ENCODE measurements around the gene ARHGEF10L.

Gene ARHGEF10L

DNA sequence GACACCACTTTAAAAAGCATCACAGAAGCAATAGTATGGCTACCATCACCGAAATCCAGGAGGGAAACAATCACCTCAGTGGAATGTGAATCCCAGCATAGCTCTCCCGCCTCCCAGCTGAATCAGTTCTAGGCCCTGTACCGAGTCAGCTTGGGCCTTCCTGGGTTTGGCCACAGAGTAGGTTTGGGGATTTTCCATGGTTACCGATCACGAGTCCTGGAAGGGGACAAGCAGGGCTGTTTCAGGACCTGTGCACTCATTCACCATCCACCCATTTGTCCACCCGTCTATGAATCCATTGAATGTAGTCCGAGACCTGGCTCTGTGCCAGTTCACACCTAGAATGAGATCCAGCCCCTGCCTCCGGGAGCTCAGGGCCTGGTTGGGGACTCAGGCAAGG lies 94.2 kb downstream of the ARHGEF10L start:
- TF ChIP-seq POLR2A (IDR thresholded peaks at IDR 0.05; ENCODE audit: low read depth, low read length) = no peak
- TF ChIP-seq POU2F2 (IDR thresholded peaks at IDR 0.05; ENCODE audit: low read depth, low read length) = no peak
- TF ChIP-seq POLR2AphosphoS5 (IDR thresholded peaks at IDR 0.05; ENCODE audit: low read depth, low read length) = no peak
- no peak for TF ChIP-seq SPI1 (IDR thresholded peaks at IDR 0.05; ENCODE audit: low read depth, low read length)
- TF ChIP-seq PAX5 (IDR thresholded peaks at IDR 0.05; ENCODE audit: insufficient read depth, low read length, severe bottlenecking) = no peak
- no peak for TF ChIP-seq TAF1 (IDR thresholded peaks at IDR 0.05; ENCODE audit: low read depth, low read length)
- DNase-seq (ENCODE audit: insufficient read length, low spot score) = no peak
- no peak for FAIRE-seq

DNA sequence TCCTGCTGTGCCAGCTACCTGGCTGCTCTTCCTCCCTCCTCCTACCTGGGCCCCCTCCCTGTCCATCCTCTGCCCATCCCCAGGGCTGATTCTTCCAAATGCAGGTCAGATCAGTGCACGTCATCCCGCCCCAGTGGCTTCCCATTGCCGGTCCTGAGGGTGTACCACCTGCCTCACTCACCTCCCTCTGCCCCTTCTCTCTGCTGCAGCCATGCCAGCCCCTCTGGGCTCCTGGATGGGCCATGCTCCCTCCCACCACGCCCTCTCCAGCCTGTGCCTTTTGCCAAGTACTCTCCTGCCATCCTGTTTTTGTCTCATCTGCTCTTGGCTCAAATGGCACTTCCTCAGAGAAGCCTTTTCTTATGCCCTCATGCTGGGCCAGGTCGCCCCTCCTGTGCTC lies 95.8 kb downstream of the ARHGEF10L start:
- TF ChIP-seq SPI1 (IDR thresholded peaks at IDR 0.05; ENCODE audit: low read depth, low read length) = no peak
- TF ChIP-seq POU2F2 (IDR thresholded peaks at IDR 0.05; ENCODE audit: low read depth, low read length) = no peak
- no peak for TF ChIP-seq PAX5 (IDR thresholded peaks at IDR 0.05; ENCODE audit: insufficient read depth, low read length, severe bottlenecking)
- TF ChIP-seq TAF1 (IDR thresholded peaks at IDR 0.05; ENCODE audit: low read depth, low read length) = no peak
- no peak for TF ChIP-seq POLR2AphosphoS5 (IDR thresholded peaks at IDR 0.05; ENCODE audit: low read depth, low read length)
- no peak for TF ChIP-seq POLR2A (IDR thresholded peaks at IDR 0.05; ENCODE audit: low read depth, low read length)
- DNase-seq (ENCODE audit: insufficient read length, low spot score) = no peak
- FAIRE-seq = no peak

DNA sequence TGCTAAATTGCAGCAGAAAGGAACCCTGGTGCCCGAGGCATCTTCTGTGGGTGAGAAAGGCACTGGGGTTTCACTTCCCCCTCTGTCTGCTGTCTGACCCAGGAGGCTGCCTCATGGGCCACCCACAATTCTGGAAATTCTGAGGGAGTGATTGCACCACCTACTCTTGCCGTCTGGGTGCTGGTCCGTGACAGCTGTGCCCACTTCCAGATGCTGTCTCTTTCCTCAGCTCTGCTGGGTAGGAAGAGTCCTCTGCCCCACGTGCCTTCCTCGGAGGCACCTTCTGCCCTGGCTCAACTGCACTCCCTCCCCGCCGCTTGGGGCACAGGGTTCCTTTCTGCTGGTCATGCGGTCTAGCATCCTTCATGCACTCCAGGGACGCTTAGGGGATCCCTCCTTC lies 96.3 kb downstream of the ARHGEF10L start:
- no peak for DNase-seq (ENCODE audit: insufficient read length, low spot score)
- FAIRE-seq = peak; percentile 66

DNA sequence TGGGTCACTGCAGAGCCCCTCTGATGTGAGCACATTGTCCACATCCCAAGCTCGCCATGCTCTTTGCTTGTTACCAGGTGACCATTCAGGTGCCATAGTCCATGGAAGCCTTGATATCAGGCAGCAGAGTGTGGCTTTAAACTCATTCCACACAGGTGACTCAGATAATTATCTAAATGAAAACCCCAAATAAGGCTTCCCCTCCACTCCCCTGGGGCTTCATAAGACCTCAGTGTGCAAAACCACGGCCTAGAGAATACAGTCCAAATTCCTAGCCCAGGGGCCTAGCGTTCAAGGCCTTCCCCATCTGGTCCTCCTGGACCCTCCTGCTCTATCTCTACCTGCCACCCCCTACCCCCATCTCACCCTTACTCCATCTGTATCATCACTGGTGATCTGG lies 97.1 kb downstream of the ARHGEF10L start:
- no peak for DNase-seq (ENCODE audit: insufficient read length, low spot score)
- no peak for FAIRE-seq
- no peak for TF ChIP-seq PAX5 (IDR thresholded peaks at IDR 0.05; ENCODE audit: insufficient read depth, low read length, severe bottlenecking)
- TF ChIP-seq POU2F2 (IDR thresholded peaks at IDR 0.05; ENCODE audit: low read depth, low read length) = no peak
- TF ChIP-seq TAF1 (IDR thresholded peaks at IDR 0.05; ENCODE audit: low read depth, low read length) = no peak
- no peak for TF ChIP-seq SPI1 (IDR thresholded peaks at IDR 0.05; ENCODE audit: low read depth, low read length)
- TF ChIP-seq POLR2AphosphoS5 (IDR thresholded peaks at IDR 0.05; ENCODE audit: low read depth, low read length) = no peak
- no peak for TF ChIP-seq POLR2A (IDR thresholded peaks at IDR 0.05; ENCODE audit: low read depth, low read length)

More for the DNA sequence above, 96.3 kb downstream of the ARHGEF10L start:
- TF ChIP-seq SPI1 (IDR thresholded peaks at IDR 0.05; ENCODE audit: low read depth, low read length) = peak; percentile 87
- no peak for TF ChIP-seq PAX5 (IDR thresholded peaks at IDR 0.05; ENCODE audit: insufficient read depth, low read length, severe bottlenecking)

DNA sequence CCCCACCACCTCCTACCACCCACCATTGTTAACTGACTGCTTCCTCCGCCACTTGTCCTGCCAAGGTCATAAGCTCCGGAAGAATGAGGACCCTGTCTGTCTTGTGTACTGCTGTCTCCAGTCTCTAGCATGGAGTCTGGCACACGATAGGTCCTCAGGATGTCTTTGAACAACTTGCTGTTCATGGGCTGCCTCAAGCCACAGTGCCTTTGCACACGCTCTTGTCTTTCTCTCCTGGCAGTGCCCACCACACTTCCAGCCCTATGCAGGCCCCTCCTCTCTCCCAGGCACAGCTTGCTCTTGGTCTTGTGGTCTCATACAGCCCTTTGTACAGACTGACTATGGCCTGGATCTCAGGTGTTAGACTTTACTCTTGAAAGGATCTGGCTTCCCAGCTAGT lies 97.6 kb downstream of the ARHGEF10L start:
- FAIRE-seq = no peak
- no peak for TF ChIP-seq PAX5 (IDR thresholded peaks at IDR 0.05; ENCODE audit: insufficient read depth, low read length, severe bottlenecking)
- no peak for TF ChIP-seq POU2F2 (IDR thresholded peaks at IDR 0.05; ENCODE audit: low read depth, low read length)
- no peak for TF ChIP-seq SPI1 (IDR thresholded peaks at IDR 0.05; ENCODE audit: low read depth, low read length)
- TF ChIP-seq POLR2AphosphoS5 (IDR thresholded peaks at IDR 0.05; ENCODE audit: low read depth, low read length) = no peak
- no peak for TF ChIP-seq POLR2A (IDR thresholded peaks at IDR 0.05; ENCODE audit: low read depth, low read length)
- TF ChIP-seq TAF1 (IDR thresholded peaks at IDR 0.05; ENCODE audit: low read depth, low read length) = no peak
- DNase-seq (ENCODE audit: insufficient read length, low spot score) = no peak

DNA sequence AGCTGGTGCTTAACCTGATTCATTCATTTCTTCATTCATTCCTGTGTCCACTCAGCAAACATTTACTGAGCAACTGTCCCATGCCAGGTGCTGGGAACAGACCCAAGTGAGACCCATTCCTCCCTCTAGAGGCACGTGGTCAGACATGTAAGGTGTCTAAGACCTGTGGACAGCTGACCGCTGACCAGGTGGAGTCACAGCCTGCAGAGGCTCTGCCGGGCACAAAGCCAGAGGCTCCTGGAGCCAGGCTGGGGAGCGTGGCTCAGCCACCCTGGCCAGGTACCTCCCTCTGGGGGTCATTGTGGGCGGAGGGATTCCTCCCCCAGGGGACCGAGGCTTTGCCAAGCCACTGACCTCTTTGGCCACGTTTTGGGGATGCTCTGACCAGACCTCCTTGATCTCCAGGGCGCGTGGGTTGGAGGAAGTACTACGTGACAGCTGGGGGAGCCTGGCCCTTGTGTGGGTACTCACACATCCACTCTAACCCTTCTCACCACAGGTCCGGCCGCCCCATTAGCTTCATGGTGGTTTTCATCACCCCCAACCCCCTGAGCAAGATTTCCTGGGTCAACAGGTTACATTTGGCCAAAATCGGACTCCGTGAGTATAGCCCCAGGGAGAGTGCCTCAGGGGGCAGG lies 100.3 kb downstream of the ARHGEF10L start:
- no peak for TF ChIP-seq POU2F2 (IDR thresholded peaks at IDR 0.05; ENCODE audit: low read depth, low read length)
- TF ChIP-seq TAF1 (IDR thresholded peaks at IDR 0.05; ENCODE audit: low read depth, low read length) = no peak
- TF ChIP-seq PAX5 (IDR thresholded peaks at IDR 0.05; ENCODE audit: insufficient read depth, low read length, severe bottlenecking) = no peak
- TF ChIP-seq POLR2AphosphoS5 (IDR thresholded peaks at IDR 0.05; ENCODE audit: low read depth, low read length) = no peak
- no peak for TF ChIP-seq POLR2A (IDR thresholded peaks at IDR 0.05; ENCODE audit: low read depth, low read length)
- no peak for TF ChIP-seq SPI1 (IDR thresholded peaks at IDR 0.05; ENCODE audit: low read depth, low read length)
- no peak for DNase-seq (ENCODE audit: insufficient read length, low spot score)
- FAIRE-seq = no peak

GRCh38 chr1:17640393-17640792 lies 100.9 kb downstream of the ARHGEF10L start:
- no peak for DNase-seq (ENCODE audit: insufficient read length, low spot score)
- no peak for TF ChIP-seq TAF1 (IDR thresholded peaks at IDR 0.05; ENCODE audit: low read depth, low read length)
- no peak for TF ChIP-seq SPI1 (IDR thresholded peaks at IDR 0.05; ENCODE audit: low read depth, low read length)
- TF ChIP-seq POLR2AphosphoS5 (IDR thresholded peaks at IDR 0.05; ENCODE audit: low read depth, low read length) = no peak
- TF ChIP-seq POLR2A (IDR thresholded peaks at IDR 0.05; ENCODE audit: low read depth, low read length) = no peak
- TF ChIP-seq POU2F2 (IDR thresholded peaks at IDR 0.05; ENCODE audit: low read depth, low read length) = no peak
- FAIRE-seq = no peak

- DNase-seq (ENCODE audit: insufficient read length, low spot score) (no peak), FAIRE-seq (no peak)
- no peak for TF ChIP-seq POU2F2 (IDR thresholded peaks at IDR 0.05; ENCODE audit: low read depth, low read length)
- no peak for TF ChIP-seq POLR2A (IDR thresholded peaks at IDR 0.05; ENCODE audit: low read depth, low read length)
- TF ChIP-seq PAX5 (IDR thresholded peaks at IDR 0.05; ENCODE audit: insufficient read depth, low read length, severe bottlenecking) = no peak
- no peak for TF ChIP-seq TAF1 (IDR thresholded peaks at IDR 0.05; ENCODE audit: low read depth, low read length)
- TF ChIP-seq SPI1 (IDR thresholded peaks at IDR 0.05; ENCODE audit: low read depth, low read length) = no peak
- TF ChIP-seq POLR2AphosphoS5 (IDR thresholded peaks at IDR 0.05; ENCODE audit: low read depth, low read length) = no peak
These were observed 101.5 kb downstream of the ARHGEF10L start for GRCh38 chr1:17640975-17641374.

DNA sequence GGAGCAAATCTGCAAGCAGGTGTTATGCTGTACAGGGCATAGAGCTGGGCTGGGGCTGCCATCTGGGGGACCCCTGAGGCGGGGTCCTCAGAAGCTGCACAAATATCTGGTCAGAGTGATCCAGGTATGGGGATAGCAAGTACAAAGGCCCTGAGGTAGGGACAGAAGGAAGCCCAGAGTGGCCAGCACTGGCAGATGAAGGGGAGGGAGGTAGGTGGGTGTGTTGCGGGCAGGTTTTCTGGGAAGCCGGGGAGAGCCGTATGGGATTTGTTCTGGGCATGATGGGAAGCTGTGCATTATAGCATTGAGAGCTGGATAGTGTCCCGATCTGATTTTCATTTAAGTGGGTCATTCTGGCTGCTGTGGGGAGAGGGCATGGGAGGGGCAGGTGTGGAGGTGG lies 102.7 kb downstream of the ARHGEF10L start:
- no peak for FAIRE-seq
- TF ChIP-seq TAF1 (IDR thresholded peaks at IDR 0.05; ENCODE audit: low read depth, low read length) (no peak), SPI1 (IDR thresholded peaks at IDR 0.05; ENCODE audit: low read depth, low read length) (no peak), PAX5 (IDR thresholded peaks at IDR 0.05; ENCODE audit: insufficient read depth, low read length, severe bottlenecking) (no peak)
- DNase-seq (ENCODE audit: insufficient read length, low spot score) = no peak

DNA sequence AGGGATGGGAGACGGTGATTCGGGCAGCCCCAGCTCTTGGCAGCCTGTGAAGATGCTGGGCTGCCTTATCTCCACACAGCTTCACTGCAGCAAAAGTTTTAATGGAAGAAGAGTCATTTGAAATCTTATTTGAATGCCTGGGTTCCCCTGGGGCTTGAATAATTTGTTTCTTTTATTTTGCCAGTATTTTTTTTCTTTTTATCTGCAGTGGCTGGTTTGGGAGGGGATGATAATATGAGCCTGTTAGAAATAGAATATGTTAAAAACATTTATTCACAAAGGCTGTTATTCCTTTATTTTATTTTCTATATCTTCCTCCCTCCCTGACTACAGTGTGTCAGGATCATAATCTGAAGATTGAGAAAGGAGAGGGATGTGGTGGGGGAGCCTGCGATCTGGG lies 103.4 kb downstream of the ARHGEF10L start:
- DNase-seq (ENCODE audit: insufficient read length, low spot score) (no peak), FAIRE-seq (no peak)
- TF ChIP-seq POLR2AphosphoS5 (IDR thresholded peaks at IDR 0.05; ENCODE audit: low read depth, low read length) (no peak), POU2F2 (IDR thresholded peaks at IDR 0.05; ENCODE audit: low read depth, low read length) (no peak), POLR2A (IDR thresholded peaks at IDR 0.05; ENCODE audit: low read depth, low read length) (no peak), SPI1 (IDR thresholded peaks at IDR 0.05; ENCODE audit: low read depth, low read length) (no peak), PAX5 (IDR thresholded peaks at IDR 0.05; ENCODE audit: insufficient read depth, low read length, severe bottlenecking) (no peak), TAF1 (IDR thresholded peaks at IDR 0.05; ENCODE audit: low read depth, low read length) (no peak)
